Measurements from ENCODE around the gene MAP2K3. TPM values are rescaled to one million over a fixed set of nuclear protein-coding genes. Genes with fewer than 3 reads are reported as not detected.
"Not testable (repeated sequence)": the region's sequence is repeated elsewhere in the genome, so short reads cannot be mapped to it uniquely, and the experiment has no call there.

MAP2K3 gene
- total RNA-seq, 1 donor from 2014 or later: 42.2 TPM

DNA sequence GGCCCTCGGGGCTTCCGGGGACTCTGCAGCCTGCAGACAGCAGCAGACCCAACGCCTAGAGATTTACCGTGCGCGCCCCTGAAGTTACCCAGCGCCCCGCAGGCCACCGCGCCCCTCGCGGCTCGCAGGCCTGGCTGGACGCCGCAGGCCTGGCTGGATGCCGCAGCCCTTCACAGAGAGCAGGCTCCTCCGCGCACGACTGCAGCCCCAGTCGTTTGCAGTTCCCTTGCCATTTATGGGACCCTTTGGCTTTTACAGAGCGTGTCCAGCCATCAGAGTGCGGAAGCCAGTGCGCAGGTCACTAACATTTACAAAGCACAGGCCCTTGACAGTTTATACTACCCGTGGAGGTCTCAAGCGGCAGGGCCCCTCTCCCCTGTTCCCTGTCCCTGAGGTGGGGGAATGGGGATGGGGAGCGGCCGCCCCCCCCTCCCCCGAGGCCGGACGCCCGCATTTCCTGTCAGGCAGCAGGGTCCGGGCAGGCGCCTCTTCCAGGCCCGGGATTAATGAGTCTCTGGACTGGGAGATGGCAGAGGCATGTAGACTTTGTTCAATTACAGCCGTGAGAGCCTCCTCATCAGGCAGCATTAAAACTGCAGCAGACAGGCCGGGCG, 32.5 kb downstream of the MAP2K3 start:
- DNase-seq (ENCODE audit: low spot score): peak; percentile 60
- ATAC-seq: peak; percentile 6
- intact Hi-C loops (cut with DNase I): not testable (repeated sequence)

DNA sequence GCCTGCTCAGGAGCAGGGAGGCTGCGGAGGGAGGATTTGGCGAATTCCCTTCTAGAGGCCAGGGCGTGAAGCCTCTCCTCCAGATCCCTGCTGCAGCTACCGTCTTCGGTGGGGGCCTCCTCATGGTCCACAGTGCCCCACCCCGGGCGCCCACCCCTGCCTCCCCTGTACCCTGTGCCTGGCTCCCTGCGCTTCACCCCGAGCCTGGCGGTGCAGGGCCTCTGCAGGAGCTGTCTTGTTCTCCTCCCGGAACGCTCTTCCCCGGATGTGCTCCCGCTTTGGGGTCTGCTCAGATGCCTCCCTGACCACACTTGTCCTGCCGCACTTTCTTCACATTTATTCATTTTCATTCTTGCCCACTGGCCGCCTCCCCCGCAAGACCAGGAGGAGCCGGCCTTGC, 33.3 kb downstream of the MAP2K3 start:
- ATAC-seq: not testable (repeated sequence)
- intact Hi-C loops (cut with DNase I): loop anchor here (1.0 kb wide), 1 partner anchor 32 kb away; no protein-coding TSS in a partner anchor
- DNase-seq (ENCODE audit: low spot score): peak; percentile 60

DNA sequence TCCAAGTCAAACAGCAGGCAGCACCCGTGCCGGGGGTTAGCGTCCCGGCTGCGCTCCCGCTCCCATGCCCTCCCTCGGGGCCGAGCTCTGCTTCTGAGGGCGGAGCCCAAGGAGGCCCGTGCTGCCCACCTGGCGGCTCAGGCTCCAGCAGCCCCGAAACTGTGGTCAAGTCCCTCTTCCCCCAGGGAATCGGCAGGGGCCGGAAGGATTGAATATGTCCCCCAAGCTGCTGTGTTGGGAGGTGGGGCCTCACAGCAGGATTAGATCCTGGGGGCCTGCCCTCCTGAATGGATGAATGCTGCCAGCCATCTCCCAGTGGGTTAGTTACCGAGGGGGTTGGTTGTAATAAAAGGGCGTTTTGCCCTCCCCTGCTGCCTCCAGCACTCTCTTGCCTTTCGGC, 33.9 kb downstream of the MAP2K3 start:
- intact Hi-C loops (cut with DNase I): loop anchor here (1.0 kb wide), 1 partner anchor 32 kb away; no protein-coding TSS in a partner anchor
- ATAC-seq: no peak
- peak; percentile 59 for DNase-seq (ENCODE audit: low spot score)

DNA sequence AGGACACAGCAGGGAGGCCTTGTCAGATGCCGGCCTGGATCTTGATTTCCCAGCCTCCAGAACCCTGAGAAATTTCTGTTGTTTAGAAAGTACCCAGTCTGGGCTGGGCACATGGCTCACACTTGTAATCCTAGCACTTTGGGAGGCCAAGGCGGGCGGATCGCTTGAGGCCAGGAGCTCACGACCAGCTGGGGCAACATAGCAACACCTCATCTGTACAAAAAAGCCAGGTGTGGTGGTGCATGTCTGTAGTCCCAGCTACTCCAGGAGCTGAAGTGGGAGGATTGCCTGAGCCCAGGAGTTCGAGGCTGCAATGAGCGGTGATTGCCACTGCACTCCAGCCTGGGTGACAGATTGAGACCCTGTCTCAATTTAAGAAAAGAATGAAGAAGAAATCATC, 34.3 kb downstream of the MAP2K3 start:
- DNase-seq (ENCODE audit: low spot score): not testable (repeated sequence)
- intact Hi-C loops (cut with DNase I): loop anchor here (1.0 kb wide), 1 partner anchor 33 kb away; no protein-coding TSS in a partner anchor

DNA sequence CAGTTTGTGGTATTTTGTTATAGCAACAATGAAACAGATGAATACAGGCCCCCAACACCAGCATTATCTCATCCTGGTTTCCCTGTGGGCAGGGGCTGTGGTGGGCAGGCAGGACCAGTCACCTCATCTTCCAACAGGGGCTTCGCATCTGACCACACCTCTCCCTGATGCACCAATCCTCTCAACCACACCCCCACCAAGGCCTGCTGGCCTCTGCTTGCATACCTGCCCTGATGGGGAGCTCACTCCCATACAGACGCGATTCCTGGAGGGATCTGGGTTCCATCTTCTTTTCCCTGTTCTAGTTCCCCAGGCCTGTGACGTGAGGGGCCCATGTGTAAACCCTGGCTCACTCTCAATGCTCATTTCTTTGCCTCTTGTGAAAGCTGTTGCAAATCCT, 34.7 kb downstream of the MAP2K3 start:
- ATAC-seq; intact Hi-C loops (cut with DNase I): not testable (repeated sequence)
- peak; percentile 38 for DNase-seq (ENCODE audit: low spot score)

More for the DNA sequence above, 34.3 kb downstream of the MAP2K3 start:
- not testable (repeated sequence) for ATAC-seq

DNA sequence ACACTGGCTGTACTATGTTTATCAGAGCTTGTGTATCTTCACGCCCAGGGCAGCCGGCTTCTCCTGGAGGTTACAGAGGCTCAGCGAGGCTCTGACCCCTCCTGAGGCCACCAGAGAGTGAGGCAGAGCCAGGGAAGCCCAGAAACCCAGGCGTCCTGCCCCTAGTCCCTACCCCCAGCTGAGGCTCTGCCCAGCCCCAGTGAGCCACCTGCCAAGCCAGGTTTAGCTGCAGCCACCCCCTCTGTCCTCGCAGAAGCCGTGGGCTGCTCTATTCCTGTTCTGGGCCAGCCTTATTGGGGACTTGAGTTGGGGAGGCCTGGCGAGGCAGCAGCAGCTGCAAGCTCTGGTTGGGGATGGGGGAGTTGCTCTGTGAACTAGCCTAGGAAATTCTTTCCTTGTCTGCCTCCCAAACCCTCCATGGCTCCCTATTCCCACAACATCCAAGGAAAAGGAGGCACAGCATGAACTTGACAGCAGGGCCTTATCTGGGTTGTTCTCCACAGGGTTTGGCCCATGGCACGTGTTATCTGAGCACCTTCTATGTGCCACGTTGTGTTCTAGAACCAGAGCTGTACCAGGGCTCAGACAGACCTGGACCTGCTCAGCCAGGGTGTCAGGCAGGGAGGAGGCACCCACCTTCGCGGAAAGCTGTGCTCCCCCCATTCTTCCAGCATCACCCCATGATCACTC, 35.3 kb downstream of the MAP2K3 start:
- peak; percentile 49 for DNase-seq (ENCODE audit: low spot score)
- ATAC-seq; intact Hi-C loops (cut with DNase I): not testable (repeated sequence)

DNA sequence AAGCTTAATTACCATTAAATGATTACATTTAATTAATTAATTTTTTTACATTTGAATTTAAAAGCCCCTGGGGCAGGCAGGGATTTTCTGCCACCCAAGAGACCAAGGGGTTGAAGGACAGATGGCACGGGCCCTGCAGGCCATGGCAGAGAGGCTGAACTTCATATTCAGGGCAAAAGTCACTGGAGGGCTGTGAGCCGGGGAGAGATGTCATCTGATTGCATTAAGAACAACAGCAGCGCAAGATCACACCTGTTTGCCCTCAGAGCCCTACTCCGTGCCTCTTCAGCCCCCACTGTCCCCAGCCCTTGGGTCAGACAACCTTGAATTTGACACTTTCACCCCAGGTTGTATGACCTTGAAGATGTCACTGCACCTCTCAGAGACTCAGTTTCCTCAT, 35.9 kb downstream of the MAP2K3 start:
- intact Hi-C loops (cut with DNase I); ATAC-seq: not testable (repeated sequence)
- peak; percentile 49 for DNase-seq (ENCODE audit: low spot score)

DNA sequence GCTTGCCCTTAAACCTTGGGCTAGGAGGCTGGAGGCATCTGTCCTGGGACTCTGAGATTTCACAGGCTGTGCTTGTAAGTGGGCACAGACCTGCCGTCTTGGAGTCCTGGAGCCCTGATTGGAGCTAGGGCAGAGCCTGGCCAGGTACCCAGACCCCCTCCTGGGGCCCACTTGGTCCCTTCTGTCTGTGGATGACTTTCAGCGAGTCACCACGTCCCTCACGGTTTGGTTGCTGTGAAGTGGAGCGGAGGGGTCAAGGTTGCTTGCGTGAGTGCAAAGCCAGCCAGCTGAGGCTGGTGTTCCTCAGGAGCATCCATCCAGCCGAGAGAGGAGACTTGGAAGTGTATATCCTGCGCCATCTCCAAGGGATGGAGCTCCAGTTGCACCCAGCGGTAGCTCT, 36.5 kb downstream of the MAP2K3 start:
- ATAC-seq; intact Hi-C loops (cut with DNase I): not testable (repeated sequence)
- peak; percentile 46 for DNase-seq (ENCODE audit: low spot score)

DNA sequence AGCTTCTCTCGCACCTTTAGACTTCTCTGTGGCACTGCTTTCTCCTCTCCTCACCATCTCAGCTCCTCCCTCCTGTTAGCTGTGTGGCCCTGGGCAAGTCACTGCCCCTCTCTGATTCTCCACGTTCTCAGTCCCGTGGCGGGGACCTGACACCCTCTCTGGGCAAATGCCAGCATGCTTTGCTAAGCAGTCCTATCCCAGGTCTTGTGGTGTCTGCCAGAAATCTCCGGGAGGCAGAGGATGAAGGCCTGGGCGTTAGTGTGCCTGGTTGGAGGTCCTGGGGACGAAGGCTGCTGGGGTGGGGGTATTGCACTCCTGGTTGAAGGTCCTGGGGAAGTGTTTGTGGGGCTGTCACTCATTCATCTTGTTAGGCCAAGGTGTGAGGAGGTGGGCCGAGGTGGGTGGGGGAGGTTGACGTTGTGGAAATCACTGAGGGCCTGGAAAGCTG, 37.3 kb downstream of the MAP2K3 start:
- intact Hi-C loops (cut with DNase I); ATAC-seq: not testable (repeated sequence)
- peak; percentile 57 for DNase-seq (ENCODE audit: low spot score)

DNA sequence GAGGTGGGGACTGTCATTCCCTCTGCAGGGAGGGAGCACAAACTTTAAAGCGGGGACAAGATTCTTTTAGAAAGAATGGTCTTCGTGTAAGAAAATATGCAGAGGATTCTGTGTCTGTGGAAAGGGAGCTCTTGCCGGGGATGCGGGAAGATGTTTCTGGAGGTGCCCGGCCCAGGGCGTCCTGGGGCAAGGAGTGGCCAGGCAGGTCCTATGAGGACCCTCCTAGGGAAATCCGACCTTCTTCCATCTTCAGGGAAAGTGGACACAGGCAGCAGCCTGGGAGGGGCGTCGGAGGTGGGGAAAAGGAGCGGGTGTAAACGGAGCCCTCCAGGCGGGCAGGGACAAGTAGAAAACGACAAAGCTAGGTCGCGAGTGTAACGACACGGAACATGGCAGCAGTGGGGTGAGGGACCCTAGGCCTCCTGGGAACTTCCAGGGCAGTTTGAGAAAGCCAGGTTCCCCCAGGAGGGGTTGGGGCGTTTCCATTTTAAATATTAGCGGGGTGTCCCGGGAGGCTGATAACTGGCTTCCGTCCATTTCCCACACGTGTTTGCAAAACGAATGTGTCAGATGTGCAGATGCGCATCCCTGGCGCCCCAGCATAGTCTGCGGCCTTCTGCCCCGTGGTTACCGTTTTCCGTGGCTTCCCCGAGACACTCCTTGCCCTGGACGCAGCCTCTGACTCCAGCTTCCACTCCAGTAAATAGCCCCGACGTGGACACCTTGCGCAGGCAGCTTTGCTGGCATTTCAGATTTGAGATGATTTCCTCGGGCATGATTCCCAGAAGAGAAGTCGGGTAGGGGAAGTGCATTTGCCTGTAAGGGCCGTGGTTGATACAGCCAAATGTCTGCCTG, 39.0 kb downstream of the MAP2K3 start:
- DNase-seq (ENCODE audit: low spot score): peak; percentile 61
- ATAC-seq: peak; percentile 41
- intact Hi-C loops (cut with DNase I): not testable (repeated sequence)

DNA sequence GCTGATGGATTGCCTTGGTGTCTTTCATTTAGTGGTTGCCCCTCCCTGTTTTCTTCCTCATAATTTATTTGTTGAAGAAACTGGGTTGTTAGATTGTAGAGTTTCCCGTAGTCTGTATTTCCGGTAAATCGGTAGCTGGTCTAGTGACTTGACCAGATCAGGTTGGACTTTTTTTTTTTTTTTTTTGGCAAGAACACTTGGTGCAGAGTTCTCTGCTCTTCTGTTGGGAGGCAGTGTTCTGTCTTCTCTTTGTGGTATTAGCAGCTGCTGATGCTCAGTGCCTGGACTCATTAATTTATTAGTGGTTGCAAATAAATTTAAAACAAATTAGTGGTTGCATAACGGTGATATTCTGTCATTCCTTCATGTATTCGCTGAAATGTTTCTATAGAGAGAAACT, 40.2 kb downstream of the MAP2K3 start:
- DNase-seq (ENCODE audit: low spot score): not testable (repeated sequence)

DNA sequence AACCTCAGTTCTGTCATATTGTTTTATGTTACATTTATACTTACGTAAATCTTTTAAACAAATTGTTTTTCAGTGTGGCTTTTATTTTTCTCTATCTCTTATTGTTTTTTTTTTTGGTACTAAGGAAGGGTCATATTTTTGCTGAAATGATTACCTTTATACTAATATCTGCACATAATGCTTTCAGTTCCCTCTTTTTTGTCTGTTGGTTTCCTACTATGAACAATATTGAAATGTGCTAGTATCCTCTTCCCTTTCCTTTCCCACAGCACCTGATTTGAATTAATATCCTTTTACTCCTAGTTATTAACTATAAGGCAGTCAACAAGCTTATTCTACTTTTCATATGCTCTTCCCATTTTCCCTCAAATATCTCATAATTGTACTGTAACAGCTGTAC, 43.4 kb downstream of the MAP2K3 start:
- ATAC-seq; intact Hi-C loops (cut with DNase I); DNase-seq (ENCODE audit: low spot score): not testable (repeated sequence)

More for the DNA sequence above, 40.2 kb downstream of the MAP2K3 start:
- ATAC-seq; intact Hi-C loops (cut with DNase I): not testable (repeated sequence)

DNA sequence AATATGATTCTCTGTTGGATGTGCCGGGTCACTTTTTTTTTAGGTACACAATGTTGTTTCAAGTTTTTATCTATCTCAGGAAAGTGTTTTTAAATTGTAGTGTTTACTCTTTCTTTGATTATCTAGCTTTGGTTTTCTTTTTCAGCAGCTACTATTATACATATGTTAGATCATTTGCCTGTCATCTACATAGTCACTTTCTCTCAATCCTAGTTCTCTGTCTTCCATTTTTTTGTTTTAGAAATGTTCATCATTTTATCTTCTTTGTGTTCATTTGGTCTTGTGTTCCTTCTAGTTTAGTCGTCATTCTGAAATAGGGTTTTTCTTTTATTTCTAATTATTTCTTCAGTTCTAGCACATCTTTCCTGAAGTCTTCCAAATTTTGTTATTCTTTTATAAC, 44.3 kb downstream of the MAP2K3 start:
- ATAC-seq; DNase-seq (ENCODE audit: low spot score); intact Hi-C loops (cut with DNase I): not testable (repeated sequence)

DNA sequence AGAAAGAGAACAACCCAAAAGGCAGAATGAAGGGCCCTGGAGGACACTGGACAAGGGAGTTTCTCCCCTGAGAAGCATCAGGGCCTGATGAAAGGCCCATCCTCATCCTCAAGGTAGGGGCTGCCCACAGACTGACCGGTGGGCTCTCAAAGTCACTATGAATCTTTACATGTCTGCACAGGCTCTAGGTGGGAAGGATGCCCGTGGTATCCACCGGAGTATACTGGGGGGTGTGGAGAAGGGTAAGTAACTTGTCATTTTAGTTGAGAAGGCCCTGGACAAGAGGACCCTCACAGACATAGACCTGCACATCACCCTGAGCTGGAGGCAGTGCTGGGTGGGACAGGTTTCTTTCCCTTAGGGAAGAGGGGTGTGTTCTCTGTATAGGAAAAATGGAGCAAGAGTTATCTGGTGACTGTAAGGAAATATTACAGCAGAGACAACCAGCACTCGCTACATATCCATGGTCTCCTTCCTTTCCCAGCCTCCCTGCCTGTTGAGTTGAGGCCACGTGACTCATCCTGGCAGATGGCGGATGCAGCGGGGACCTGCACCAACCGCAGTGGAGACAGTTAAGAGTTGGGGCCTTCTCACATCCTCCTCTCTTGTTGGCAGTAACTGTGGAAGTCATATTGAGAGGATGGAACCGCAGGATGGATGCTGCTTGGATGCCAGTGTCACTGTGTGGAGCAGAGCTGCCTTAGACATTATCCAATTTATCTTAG, 46.1 kb downstream of the MAP2K3 start:
- DNase-seq (ENCODE audit: low spot score) (peak; percentile 31), ATAC-seq (no peak)
- intact Hi-C loops (cut with DNase I): no loop called here

DNA sequence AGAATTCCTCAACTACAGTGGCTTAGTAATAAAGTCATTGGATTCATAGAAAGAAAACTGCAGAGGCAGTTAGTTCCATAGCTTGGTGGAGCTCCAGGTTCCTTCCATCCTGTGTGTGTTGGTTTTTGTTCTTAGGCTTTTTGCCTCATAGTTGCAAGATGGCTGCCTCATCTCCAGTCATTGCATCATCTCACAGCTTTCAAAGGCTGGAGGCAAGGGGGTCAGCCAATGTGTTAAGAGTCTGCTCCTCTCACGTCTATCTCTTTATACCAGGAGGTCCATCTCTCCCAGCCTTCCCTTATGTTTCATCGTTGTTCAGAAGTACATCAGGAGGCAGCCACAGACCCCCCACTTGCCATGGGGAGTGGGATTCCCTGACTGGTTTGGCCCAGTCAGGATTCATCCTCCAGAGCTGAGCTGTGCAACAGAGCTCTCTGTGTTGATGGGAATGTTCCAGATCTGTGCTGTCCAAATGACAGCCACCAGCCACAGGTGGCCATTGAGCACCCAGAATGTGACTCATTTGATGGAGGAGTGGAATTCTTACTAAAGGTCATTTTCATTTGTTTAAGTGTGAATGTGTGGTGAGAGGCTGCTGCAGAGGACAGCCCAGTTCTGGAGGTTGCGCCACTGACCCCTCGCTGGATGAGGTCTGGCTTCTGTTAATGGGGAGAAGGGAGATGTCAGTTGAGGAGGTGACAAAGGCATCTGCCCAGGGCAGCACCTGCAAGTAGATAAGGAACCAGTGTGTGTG, 52.2 kb downstream of the MAP2K3 start:
- DNase-seq (ENCODE audit: low spot score): peak; percentile 21
- ATAC-seq; intact Hi-C loops (cut with DNase I): not testable (repeated sequence)

DNA sequence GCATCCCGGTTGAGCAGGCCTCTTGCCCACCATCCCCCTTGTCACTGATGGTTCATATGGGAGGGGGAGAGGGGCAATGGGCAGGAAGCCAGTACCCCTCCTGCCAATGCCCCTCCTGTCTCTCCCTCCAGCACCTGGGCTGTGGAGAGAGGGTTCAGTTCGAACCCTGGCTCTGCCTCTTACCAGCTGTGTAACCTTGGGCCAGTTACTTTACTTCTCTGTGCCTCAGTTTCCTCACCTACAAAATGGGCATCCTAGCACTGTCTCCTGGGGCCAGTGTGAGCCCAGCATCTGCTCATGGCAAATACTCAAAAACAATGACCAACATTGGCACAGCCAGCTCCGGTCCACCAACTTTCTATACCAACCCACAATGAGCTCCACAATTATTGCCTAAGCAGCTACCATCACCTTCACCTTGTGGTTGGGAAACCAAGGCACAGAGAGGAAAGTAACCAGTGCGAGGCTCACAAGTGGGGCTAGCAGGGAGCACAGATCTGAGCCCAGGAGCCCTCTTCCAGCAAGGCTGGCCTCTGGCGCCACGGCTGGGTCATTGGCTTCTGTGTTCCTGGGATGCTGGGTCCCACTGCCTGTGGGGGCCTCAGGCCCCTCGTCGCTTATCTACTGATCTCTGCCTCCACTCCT, 53.6 kb downstream of the MAP2K3 start:
- DNase-seq (ENCODE audit: low spot score) (peak; percentile 40), ATAC-seq (peak; percentile 18)
- intact Hi-C loops (cut with DNase I): not testable (repeated sequence)

DNA sequence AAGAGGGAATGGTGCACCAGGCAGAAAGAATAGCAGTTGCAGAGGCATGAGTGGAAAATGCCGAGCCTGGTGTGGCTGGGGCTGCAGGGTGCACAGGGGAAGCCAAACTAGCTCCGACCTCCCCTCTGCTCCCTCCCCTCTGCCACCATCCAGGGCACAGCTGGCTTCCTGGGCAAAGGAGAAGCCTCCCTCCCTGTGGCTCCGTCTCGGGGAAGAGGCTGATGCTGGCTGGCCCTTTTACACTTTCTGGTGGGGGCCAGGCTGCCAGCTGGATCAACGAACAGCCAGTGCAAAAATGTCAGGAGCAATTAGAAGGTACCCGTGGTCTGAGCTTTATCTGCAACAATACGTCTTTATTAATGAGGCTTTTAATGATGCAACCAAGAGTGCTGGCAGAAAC, 54.5 kb downstream of the MAP2K3 start:
- no peak for ATAC-seq
- intact Hi-C loops (cut with DNase I): no loop called here
- peak; percentile 32 for DNase-seq (ENCODE audit: low spot score)

Measured in sciatic nerve (tissue), 2 donors.